HG03159 (cell line): Measurements from ENCODE around the gene SMTNL1.

Experiments used
- ATAC-seq: cut with Tn5 transposase; IDR thresholded peaks from one replicate; pipeline ENCODE4 v1.9.1; 2021; ENCODE audit warnings: mild to moderate bottlenecking, moderate library complexity; ENCODE audit not compliant: unreplicated experiment

The SMTNL1 gene

GRCh38 chr11:57586711-57587245 is 49.4 kb downstream of the SMTNL1 start:
- ATAC-seq: no peak

- no peak for ATAC-seq
These were observed 50.8 kb downstream of the SMTNL1 start for GRCh38 chr11:57588046-57588710.

- ATAC-seq: no peak
These were observed 59.0 kb downstream of the SMTNL1 start for GRCh38 chr11:57596266-57596885.

GRCh38 chr11:57597461-57597915 is 60.1 kb downstream of the SMTNL1 start, which contains the start of gene SERPING1:
Gene SERPING1, plus strand, starts transcription at chr11:57597685. Its CDS starts 586 bp downstream, at chr11:57598271.
- ATAC-seq: no peak

- no peak for ATAC-seq
These were observed 60.8 kb downstream of the SMTNL1 start for GRCh38 chr11:57597916-57598830.

- ATAC-seq: no peak
These were observed 61.4 kb downstream of the SMTNL1 start for GRCh38 chr11:57598831-57599155.

GRCh38 chr11:57599381-57599780 is 62.0 kb downstream of the SMTNL1 start:
- no peak for ATAC-seq
